GM23338 (cell line): ENCODE data around the gene CACNA1C. TPM values are rescaled to one million over a fixed set of nuclear protein-coding genes. Genes with fewer than 3 reads are reported as not detected.

ENCODE experiments used
- ATAC-seq: fragments of 200-7000 bp; cut with Tn5 transposase; 3 replicates; pipeline ENCODE4 v1.9.1; 2020
- DNase-seq: peaks from one replicate; pipeline ENCODE4 v3.0.0-alpha.2; 2015; ENCODE audit warnings: low spot score
- H2AFZ ChIP-seq: fragments of 200-600 bp; sonication (generic); 2 replicates; pipeline ENCODE4 v1.8.0; 2016; ENCODE audit warnings: antibody characterized with exemption, mild to moderate bottlenecking, moderate library complexity
- H3F3A ChIP-seq: fragments of 200-600 bp; sonication (generic); replicated peaks from 2 replicates; pipeline ENCODE4 v1.8.0; 2017; ENCODE audit warnings: antibody characterized with exemption, mixed run types, low read depth
- H3K27ac ChIP-seq: fragments of 200-600 bp; sonication (generic); 2 replicates; pipeline ENCODE4 v1.6.1; 2016; ENCODE audit warnings: low read depth
- H3K27me3 ChIP-seq: fragments of 200-600 bp; sonication (generic); 2 replicates; pipeline ENCODE4 v1.8.0; 2016; ENCODE audit warnings: mild to moderate bottlenecking, mixed run types, moderate library complexity; ENCODE audit not compliant: insufficient read depth
- H3K36me3 ChIP-seq: fragments of 200-600 bp; sonication (generic); 2 replicates; pipeline ENCODE4 v1.8.0; 2016; ENCODE audit warnings: mild to moderate bottlenecking; ENCODE audit not compliant: insufficient read depth
- H3K4me1 ChIP-seq: fragments of 200-600 bp; sonication (generic); 2 replicates; pipeline ENCODE4 v1.8.0; 2016; ENCODE audit warnings: mild to moderate bottlenecking, moderate library complexity; ENCODE audit not compliant: insufficient read depth
- H3K4me2 ChIP-seq: fragments of 200-600 bp; sonication (generic); 2 replicates; pipeline ENCODE4 v1.7.1; 2017; ENCODE audit warnings: mixed run types
- H3K4me3 ChIP-seq: fragments of 200-600 bp; sonication (generic); 2 replicates; pipeline ENCODE4 v1.6.1; 2016; ENCODE audit warnings: mixed run types
- H3K79me2 ChIP-seq: fragments of 200-600 bp; sonication (generic); replicated peaks from 2 replicates; pipeline ENCODE4 v1.8.0; 2017; ENCODE audit warnings: mild to moderate bottlenecking; ENCODE audit not compliant: insufficient read depth
- H3K9me2 ChIP-seq: fragments of 200-600 bp; sonication (generic); 2 replicates; pipeline ENCODE4 v1.8.0; 2017; ENCODE audit not compliant: insufficient read depth
- H4K20me1 ChIP-seq: fragments of 200-600 bp; sonication (generic); replicated peaks from 2 replicates; pipeline ENCODE4 v1.8.0; 2017; ENCODE audit warnings: mild to moderate bottlenecking; ENCODE audit not compliant: insufficient read depth
- H3K27ac Mint-ChIP-seq: 2 replicates; pipeline ENCODE4 v1.8.0; 2020; ENCODE audit warnings: inconsistent platforms, mild to moderate bottlenecking, moderate library complexity, mixed read lengths
- H3K27me3 Mint-ChIP-seq: 3 replicates; pipeline ENCODE4 v1.8.0; 2022; ENCODE audit warnings: low read depth, mild to moderate bottlenecking, moderate library complexity, mixed read lengths, inconsistent platforms; ENCODE audit not compliant: insufficient read depth, poor library complexity
- H3K36me3 Mint-ChIP-seq: 3 replicates; pipeline ENCODE4 v1.8.0; 2021; ENCODE audit warnings: low read depth, mild to moderate bottlenecking, inconsistent platforms, moderate library complexity, mixed read lengths
- H3K4me1 Mint-ChIP-seq: 3 replicates; pipeline ENCODE4 v1.8.0; 2020; ENCODE audit warnings: mild to moderate bottlenecking, inconsistent platforms, mixed read lengths
- H3K4me3 Mint-ChIP-seq: 3 replicates; pipeline ENCODE4 v1.8.0; 2021; ENCODE audit warnings: moderate library complexity, mild to moderate bottlenecking, inconsistent platforms, mixed read lengths
- H3K9me3 Mint-ChIP-seq: 3 replicates; pipeline ENCODE4 v1.8.0; 2020; ENCODE audit warnings: moderate library complexity, mild to moderate bottlenecking, inconsistent platforms, mixed read lengths
- CTCF ChIP-seq, 2 experiments: fragments of 200-600 bp in 1 of 2; sonication (generic) in 1 of 2; conservative IDR thresholded peaks; 2 replicates each; pipeline versions ENCODE4 v1.5.1 to v1.6.1; 2016 to 2017; ENCODE audit warnings: antibody characterized with exemption in 2 of 2, low read depth in 2 of 2, mild to moderate bottlenecking in 2 of 2, moderate library complexity in 1 of 2
- ETS1 ChIP-seq: IDR thresholded peaks from 2 replicates; pipeline ENCODE4 v1.6.1; 2016; ENCODE audit warnings: antibody characterized with exemption
- EZH2 ChIP-seq: fragments of 200-600 bp; sonication (generic); IDR thresholded peaks from one replicate; pipeline ENCODE4 v1.8.0; 2017; ENCODE audit warnings: antibody characterized with exemption, mild to moderate bottlenecking, low read depth; ENCODE audit not compliant: unreplicated experiment
- EZH2phosphoT487 ChIP-seq: fragments of 200-600 bp; sonication (generic); IDR thresholded peaks from one replicate; pipeline ENCODE4 v1.8.1; 2018; ENCODE audit warnings: antibody characterized with exemption; ENCODE audit not compliant: unreplicated experiment
- JUNB ChIP-seq: IDR thresholded peaks from one replicate; pipeline ENCODE4 v1.6.1; 2016; ENCODE audit warnings: antibody characterized with exemption; ENCODE audit not compliant: unreplicated experiment
- NANOG ChIP-seq: IDR thresholded peaks from 2 replicates; pipeline ENCODE4 v1.6.1; 2016; ENCODE audit warnings: antibody characterized with exemption, borderline replicate concordance
- POLR2AphosphoS5 ChIP-seq: IDR thresholded peaks from 2 replicates; pipeline ENCODE4 v1.6.1; 2016; ENCODE audit warnings: antibody characterized with exemption, low read depth
- ZNF114 ChIP-seq: fragments of 250-450 bp; sonication (Bioruptor Pico); IDR thresholded peaks from 2 replicates; pipeline ENCODE4 v1.5.0; 2020; ENCODE audit warnings: mild to moderate bottlenecking, moderate library complexity
- ZNF331 ChIP-seq: fragments of 250-450 bp; sonication (Bioruptor Pico); IDR thresholded peaks from 2 replicates; pipeline ENCODE4 v1.5.0; 2020; ENCODE audit warnings: low read depth, mild to moderate bottlenecking, moderate library complexity
- ZNF462 ChIP-seq: fragments of 250-450 bp; sonication (Bioruptor Pico); IDR thresholded peaks from 2 replicates; pipeline ENCODE4 v1.5.0; 2020; ENCODE audit warnings: mild to moderate bottlenecking, moderate library complexity
- polyA plus RNA-seq: library from polyadenylated mRNA; unstranded; fragments of >200 nt; fragmentation: Nextera tagmentation; extraction: Ambion mirVana; gene quantifications from 2 replicates; pipeline ENCODE4 v1.2.1, GENCODE V29; 2016
- total RNA-seq: library from RNA; depleted of rRNA; stranded (reverse); fragments of >200 nt; shearing (Covaris generic); gene quantifications from 2 replicates; pipeline ENCODE4 v1.2.3, GENCODE V29; 2014

CACNA1C gene
- total and polyA plus RNA-seq, 2 experiments from 2014 or later, result 0.78 to 2.1 TPM

DNA sequence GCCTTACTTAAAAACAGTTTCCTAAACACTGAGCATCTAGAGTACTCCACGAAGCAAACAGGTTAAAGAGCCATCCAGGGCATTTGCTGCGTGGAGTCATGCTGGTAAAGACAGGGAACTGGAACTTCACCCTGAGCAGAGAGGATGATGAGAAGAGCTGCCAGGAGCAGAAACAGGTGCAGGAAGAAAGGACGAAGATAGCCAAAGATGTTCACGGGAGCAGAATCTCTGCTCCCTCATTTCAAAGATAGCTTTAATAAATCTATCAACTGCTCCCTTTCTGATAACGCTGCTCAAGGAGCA lies 461.2 kb downstream of the CACNA1C start (continued):
- TF ChIP-seq CTCF (conservative IDR thresholded peaks at IDR 0.05; ENCODE audit: low read depth in 2 of 2) (no peak), ZNF462 (no peak), EZH2 (no peak), ZNF331 (no peak), JUNB (no peak)

GRCh38 chr12:2520722-2521246 lies 468.0 kb downstream of the CACNA1C start:
- Mint-ChIP-seq H3K27me3 (peaks cover 2% of the 10 kb centered on the region), H3K4me1 (no peaks in the 10 kb centered on the region), H3K9me3 (peaks cover 5% of the 10 kb centered on the region; the same call in 2 of the 3 replicates), H3K4me3 (no peak overlapping the region), H3K27ac (no peak overlapping the region), H3K36me3 (peaks cover 6% of the 10 kb centered on the region; the same call in 2 of the 3 replicates)
- ATAC-seq, result no peak
- Histone ChIP-seq H3K79me2 (no peaks in the 10 kb centered on the region), H3F3A (no peaks in the 10 kb centered on the region), H3K4me1 (no peaks in the 10 kb centered on the region), H3K4me3 (no peak overlapping the region), H3K36me3 (no peaks in the 10 kb centered on the region), H3K27me3 (no peaks in the 10 kb centered on the region), H4K20me1 (no peaks in the 10 kb centered on the region), H3K27ac (no peak overlapping the region), H3K4me2 (no peak overlapping the region), H3K9me2 (no peaks in the 10 kb centered on the region; the same call in 1 of the 2 replicates), H2AFZ (no peak overlapping the region)
- no peak for DNase-seq
- TF ChIP-seq POLR2AphosphoS5 (no peak), ETS1 (no peak), EZH2phosphoT487 (no peak), ZNF114 (CRISPR knock-in tag) (no peak), NANOG (no peak)
